Stimulated activated CD8-positive, alpha-beta memory T cell treated with anti-CD3 and anti-CD28 coated beads, Interleukin-15, amount 100 ng/mL, for 24 hours (primary cell): Measurements from ENCODE around the gene ULK1.
"Not testable (repeated sequence)": the region's sequence is repeated elsewhere in the genome, so short reads cannot be mapped to it uniquely, and the experiment has no call there.

Experiments used
- DNase-seq: peaks from one replicate; pipeline ENCODE4 v3.0.0-alpha.2; 2020; ENCODE audit warnings: low read depth

The ULK1 gene

GRCh38 chr12:131862084-131862441 is 32.4 kb upstream of the ULK1 start:
- no peak for DNase-seq

GRCh38 chr12:131862600-131862993 is 31.8 kb upstream of the ULK1 start:
- no peak for DNase-seq

- DNase-seq = no peak
Measured at GRCh38 chr12:131862994-131863710, 31.3 kb upstream of the ULK1 start.

- no peak for DNase-seq
Measured at GRCh38 chr12:131863711-131864396, 30.6 kb upstream of the ULK1 start.

- no peak for DNase-seq
Measured at GRCh38 chr12:131864469-131864868, 30.0 kb upstream of the ULK1 start.

- no peak for DNase-seq
Measured at GRCh38 chr12:131865180-131865875, 29.1 kb upstream of the ULK1 start.

- no peak for DNase-seq
Measured at GRCh38 chr12:131867471-131867870, 27.0 kb upstream of the ULK1 start.

- DNase-seq = no peak
Measured at GRCh38 chr12:131867891-131868675, 26.3 kb upstream of the ULK1 start.

GRCh38 chr12:131869871-131870418 is 24.5 kb upstream of the ULK1 start:
- no peak for DNase-seq

- no peak for DNase-seq
Measured at GRCh38 chr12:131871677-131872076, 22.7 kb upstream of the ULK1 start.

- no peak for DNase-seq
Measured at GRCh38 chr12:131872154-131873051, 22.0 kb upstream of the ULK1 start.

GRCh38 chr12:131873293-131873692 is 21.1 kb upstream of the ULK1 start:
- no peak for DNase-seq

- not testable (repeated sequence) for DNase-seq
Measured at GRCh38 chr12:131874972-131875371, 19.4 kb upstream of the ULK1 start.

- DNase-seq = not testable (repeated sequence)
Measured at GRCh38 chr12:131877216-131877615, 17.2 kb upstream of the ULK1 start.

GRCh38 chr12:131878436-131878835 is 16.0 kb upstream of the ULK1 start:
- not testable (repeated sequence) for DNase-seq

- no peak for DNase-seq
Measured at GRCh38 chr12:131882804-131883520, 11.5 kb upstream of the ULK1 start.

- no peak for DNase-seq
Measured at GRCh38 chr12:131883521-131883900, 10.9 kb upstream of the ULK1 start.

GRCh38 chr12:131885076-131885475 is 9.3 kb upstream of the ULK1 start:
- DNase-seq = not testable (repeated sequence)

GRCh38 chr12:131885543-131886057 is 8.8 kb upstream of the ULK1 start:
- DNase-seq = no peak

GRCh38 chr12:131891722-131892121 is 2.7 kb upstream of the ULK1 start:
- not testable (repeated sequence) for DNase-seq
